HG03060 (cell line): Measurements from ENCODE around the gene TIGD4.
A peak's percentile ranks its signal among the peaks of the same experiment; 100 is the strongest.

Experiments
- ATAC-seq: cut with Tn5 transposase; IDR thresholded peaks from one replicate; pipeline ENCODE4 v1.9.1; 2021; ENCODE audit warnings: low read depth, moderate number of reproducible peaks; ENCODE audit not compliant: unreplicated experiment

TIGD4 gene

GRCh38 chr4:152779513-152780266 is at the start of gene TIGD4, which contains the start of gene ARFIP1:
TSS of gene TIGD4 (minus strand) at chr4:152779730. CDS start at chr4:152771004, 8,726 bp downstream.
TSS of gene ARFIP1 (plus strand) at chr4:152779954. CDS start at chr4:152829634, 49,680 bp downstream.
- peak; percentile 86 for ATAC-seq

DNA sequence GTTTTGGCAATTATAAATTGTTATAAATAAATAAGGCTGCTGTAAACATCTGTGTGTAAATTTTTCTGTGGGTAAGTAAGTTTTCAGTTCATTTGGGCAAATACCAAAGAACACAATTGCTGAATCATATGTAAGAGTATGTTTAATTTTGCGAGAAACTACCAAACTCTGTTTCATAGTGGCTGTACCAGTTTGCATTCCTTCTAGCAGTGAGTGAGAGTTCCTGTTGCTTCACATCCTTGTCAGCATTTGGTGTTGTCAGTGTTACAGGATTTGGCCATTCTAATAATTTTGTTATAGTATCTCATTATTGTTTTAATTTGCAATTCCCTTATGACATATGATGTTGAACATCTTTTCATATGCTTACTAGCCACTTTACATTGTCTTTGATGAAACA is 48.6 kb upstream of the TIGD4 start:
- no peak for ATAC-seq

DNA sequence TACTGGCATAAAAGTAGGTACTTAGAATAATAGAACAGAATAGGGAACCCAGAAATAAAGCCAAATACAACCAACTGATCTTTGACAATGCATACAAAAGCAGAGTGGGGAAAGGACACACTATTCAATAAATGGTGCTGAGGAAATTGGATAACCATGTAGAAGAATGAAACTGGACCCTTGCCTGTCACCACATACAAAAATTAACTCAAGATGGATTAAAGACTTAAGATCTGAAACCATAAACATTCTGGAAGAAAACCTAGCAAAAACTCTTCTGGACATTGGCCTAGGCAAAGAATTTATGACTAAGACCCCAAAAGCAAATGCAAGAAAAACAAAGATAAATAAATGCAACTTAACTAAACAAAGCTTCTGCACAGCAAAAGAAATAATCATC is 45.8 kb upstream of the TIGD4 start:
- ATAC-seq: no peak

GRCh38 chr4:152824561-152824960 is 45.0 kb upstream of the TIGD4 start:
- no peak for ATAC-seq

DNA sequence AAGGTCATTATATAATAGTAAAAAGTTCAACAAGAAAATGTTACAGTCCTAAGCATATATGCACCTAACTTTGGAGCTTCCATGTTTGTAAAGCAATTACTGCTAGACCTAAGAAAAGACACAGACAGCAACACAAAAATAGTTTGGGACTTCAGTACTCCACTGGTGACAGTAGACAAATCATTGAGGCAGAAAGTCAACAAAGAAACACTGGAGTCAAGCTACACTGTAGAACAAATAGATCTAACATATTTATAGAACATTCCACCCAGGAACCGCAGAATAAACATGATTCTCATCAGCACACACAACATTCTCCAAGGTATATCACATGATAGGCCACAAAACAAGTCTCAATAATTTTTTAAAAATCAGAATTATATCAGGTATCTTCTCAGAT is 42.8 kb upstream of the TIGD4 start:
- no peak for ATAC-seq

GRCh38 chr4:152820073-152820472 is 40.5 kb upstream of the TIGD4 start:
- no peak for ATAC-seq

- no peak for ATAC-seq
Observed at GRCh38 chr4:152819026-152819645, 39.6 kb upstream of the TIGD4 start.

DNA sequence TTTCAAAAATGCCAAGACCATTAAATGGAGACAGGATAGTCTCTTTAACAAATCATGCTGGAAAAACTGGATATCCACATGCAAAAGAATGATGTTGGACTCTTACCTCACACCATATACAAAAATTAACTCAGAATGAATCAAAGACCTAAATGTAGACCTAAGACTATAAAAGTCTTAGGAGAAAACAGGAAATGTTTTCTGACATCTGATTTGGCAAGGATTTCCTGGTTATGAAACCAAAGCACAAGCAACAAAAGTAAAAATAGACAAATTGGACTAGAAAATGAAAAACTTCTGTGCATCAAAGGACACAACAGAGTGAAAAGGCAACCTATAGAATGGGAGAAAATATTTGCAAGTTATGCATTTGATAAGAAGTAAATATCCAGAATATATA is 37.8 kb upstream of the TIGD4 start:
- ATAC-seq: no peak

DNA sequence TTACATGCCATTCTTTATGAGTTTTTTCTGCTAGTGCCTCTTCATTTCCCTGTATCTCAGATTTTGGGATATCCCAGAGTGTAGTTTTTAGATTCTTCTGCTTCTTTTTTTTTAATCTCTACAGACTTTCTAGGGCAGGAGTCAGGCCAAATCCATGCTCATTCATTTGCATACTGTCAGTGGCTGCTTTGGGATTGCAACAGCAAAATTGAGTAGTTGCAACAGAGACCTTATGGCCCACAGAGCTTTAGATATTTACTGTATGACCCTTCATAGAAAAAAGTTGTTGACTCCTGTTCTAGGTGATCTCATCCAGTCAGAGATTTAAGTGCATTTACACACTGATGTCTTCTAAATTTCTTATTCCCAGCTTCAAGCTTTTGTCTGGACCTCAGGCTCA is 35.5 kb upstream of the TIGD4 start:
- no peak for ATAC-seq

GRCh38 chr4:152810715-152811287 is 31.3 kb upstream of the TIGD4 start:
- ATAC-seq: no peak

DNA sequence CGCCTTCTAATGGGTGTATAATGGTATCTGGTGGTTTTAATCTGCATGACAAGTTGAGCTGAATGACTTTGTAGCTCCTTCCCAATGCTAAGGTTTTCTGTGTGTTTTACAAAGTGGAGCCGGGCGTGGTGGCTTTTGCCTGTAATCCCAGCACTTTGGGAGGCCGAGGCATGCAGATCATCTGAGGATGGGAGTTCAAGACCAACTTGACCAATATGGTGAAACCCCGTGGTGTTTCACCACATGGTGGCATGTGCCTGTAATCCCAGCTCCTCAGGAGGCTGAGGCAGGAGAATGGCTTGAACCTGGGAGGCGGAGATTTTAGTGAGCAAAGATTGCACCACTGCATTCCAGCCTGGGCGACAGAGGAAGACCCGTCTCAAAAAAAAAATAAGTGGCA is 29.1 kb upstream of the TIGD4 start:
- ATAC-seq: no peak

- no peak for ATAC-seq
Observed at GRCh38 chr4:152807294-152807829, 27.8 kb upstream of the TIGD4 start.

- ATAC-seq: no peak
Observed at GRCh38 chr4:152806501-152807125, 27.1 kb upstream of the TIGD4 start.

DNA sequence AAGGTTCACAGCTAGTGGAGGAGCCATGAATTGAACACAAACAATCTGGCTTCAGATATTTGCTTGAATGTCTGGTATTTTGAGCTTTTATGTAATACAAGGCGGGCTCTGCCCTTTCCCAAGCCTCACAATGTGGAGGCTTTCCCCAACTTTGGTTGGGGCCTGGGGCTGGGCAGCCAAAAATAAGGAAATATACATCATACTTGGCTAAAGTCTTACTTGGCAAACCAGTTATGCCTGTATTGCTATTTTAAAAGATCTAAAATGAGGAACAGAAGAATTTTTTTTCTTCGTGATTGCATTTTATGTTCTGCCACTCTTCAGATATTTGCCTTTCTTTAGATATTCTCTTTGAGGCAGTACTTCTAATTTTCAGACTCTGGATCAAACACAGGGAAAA is 26.3 kb upstream of the TIGD4 start:
- no peak for ATAC-seq

- ATAC-seq: no peak
Observed at GRCh38 chr4:152805071-152805650, 25.6 kb upstream of the TIGD4 start.

- no peak for ATAC-seq
Observed at GRCh38 chr4:152803541-152803940, 24.0 kb upstream of the TIGD4 start.

DNA sequence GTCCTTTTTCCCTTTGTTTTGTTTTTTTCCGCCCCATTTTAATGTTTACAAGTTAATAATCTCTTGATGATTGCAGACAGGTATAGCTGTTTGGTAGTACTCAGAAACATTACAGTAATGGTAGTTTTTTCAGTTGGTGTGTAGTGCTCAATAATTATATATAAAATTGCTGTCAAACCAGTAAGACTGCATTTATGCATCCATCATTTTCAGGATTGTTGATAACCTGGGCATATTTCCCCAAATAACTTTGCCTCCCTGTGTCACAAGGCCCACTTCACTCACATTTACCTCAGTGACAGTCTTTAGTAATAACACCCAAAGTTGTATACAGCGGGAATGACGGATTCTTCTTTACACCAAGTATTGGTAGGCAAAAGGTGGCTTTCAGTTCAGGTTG is 16.4 kb upstream of the TIGD4 start:
- ATAC-seq: no peak

GRCh38 chr4:152786627-152787026 is 7.1 kb upstream of the TIGD4 start:
- no peak for ATAC-seq

DNA sequence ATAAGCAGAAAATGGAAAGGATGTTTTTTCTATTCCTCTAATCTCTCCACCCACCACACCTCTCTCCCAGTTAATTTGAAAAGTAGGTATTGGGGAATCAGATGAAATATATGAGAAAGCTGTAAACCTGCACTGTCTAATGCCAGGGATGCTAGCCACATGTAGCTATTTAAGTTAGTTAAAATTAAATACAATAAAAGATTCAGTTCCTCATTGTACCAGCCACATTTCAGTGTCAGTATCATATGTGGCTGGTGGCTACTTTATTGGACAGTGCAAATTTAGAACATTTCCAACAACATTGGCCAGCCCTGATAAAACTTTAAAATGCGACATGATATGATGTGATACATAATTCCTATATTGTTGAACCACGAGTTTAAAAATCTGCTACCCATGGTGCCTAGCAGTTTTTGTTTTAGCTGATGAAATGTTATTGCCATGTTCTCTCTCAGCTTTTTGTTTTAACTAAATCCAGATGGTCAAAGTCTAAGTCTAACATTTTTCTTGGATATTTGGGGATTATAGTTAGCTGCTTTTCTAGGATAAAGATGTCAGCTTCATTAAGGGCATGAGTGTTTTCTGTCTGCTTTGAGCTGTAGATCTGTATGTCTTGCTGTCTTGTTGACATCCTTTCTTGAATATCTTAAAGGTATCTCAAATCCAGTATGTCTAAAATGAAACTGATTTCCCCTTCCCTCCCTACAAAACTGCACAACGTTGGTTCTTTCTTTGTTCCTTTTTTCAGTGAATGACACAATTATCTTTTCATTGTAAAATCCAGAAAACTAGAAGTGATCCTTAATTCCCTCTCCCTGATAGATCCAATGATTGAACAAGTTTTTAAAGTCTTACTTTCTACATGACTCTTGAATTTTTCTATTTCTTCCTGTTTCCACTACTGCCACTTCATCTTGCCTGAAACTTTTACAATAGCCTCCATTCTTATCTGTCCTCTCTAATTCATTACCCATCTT is 6.4 kb upstream of the TIGD4 start:
- no peak for ATAC-seq
